Measurements from ENCODE around the gene CA12.

CA12 gene

DNA sequence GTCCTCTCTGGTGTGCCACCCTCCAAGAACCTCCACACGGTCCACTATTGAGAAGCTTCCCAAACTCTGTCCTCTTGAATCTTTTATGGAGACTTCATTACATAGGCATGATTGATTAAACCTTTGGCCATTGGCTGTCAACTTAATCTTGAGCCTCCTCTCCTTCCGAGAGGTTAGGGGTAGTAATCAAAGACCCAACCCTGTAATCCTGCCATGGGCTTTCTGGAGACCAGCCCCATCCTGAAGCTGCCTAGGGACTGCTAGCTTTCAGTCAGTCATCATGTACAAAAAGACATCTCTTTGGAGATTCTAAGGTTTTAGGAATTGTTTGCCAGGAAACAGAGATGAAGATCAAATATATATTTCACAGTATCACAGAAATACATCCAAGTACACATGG is 67.2 kb downstream of the CA12 start:
- no peak overlapping the region for H3K27ac ChIP-seq
- H3K9ac ChIP-seq (ENCODE audit: insufficient read length): no peak overlapping the region
- no peaks in the 10 kb centered on the region for H3K36me3 ChIP-seq (ENCODE audit: insufficient read depth, low read length)
- no peaks in the 10 kb centered on the region for H3K9me3 ChIP-seq (ENCODE audit: low read depth, low read length)
- no peak overlapping the region for H3K4me3 ChIP-seq
- DNase-seq (ENCODE audit: low read depth, low spot score): no peak
- TF ChIP-seq POLR2AphosphoS5 (IDR thresholded peaks at IDR 0.05; ENCODE audit: borderline replicate concordance, low read depth, low read length) (no peak), EZH2 (IDR thresholded peaks at IDR 0.05) (no peak), FOXP2 (optimal IDR thresholded peaks at IDR 0.05; ENCODE audit: control extremely low read depth, extremely low read length, insufficient read depth) (no peak)

GRCh38 chr15:63313825-63314224 is 67.8 kb downstream of the CA12 start:
- DNase-seq (ENCODE audit: low read depth, low spot score): no peak
- TF ChIP-seq FOXP2 (optimal IDR thresholded peaks at IDR 0.05; ENCODE audit: control extremely low read depth, extremely low read length, insufficient read depth) (no peak), POLR2AphosphoS5 (IDR thresholded peaks at IDR 0.05; ENCODE audit: borderline replicate concordance, low read depth, low read length) (no peak), EZH2 (IDR thresholded peaks at IDR 0.05) (no peak)
- no peak overlapping the region for H3K9ac ChIP-seq (ENCODE audit: insufficient read length)
- H3K9me3 ChIP-seq (ENCODE audit: low read depth, low read length): no peaks in the 10 kb centered on the region
- no peaks in the 10 kb centered on the region for H3K36me3 ChIP-seq (ENCODE audit: insufficient read depth, low read length)
- no peak overlapping the region for H3K27ac ChIP-seq
- H3K4me3 ChIP-seq: no peak overlapping the region

DNA sequence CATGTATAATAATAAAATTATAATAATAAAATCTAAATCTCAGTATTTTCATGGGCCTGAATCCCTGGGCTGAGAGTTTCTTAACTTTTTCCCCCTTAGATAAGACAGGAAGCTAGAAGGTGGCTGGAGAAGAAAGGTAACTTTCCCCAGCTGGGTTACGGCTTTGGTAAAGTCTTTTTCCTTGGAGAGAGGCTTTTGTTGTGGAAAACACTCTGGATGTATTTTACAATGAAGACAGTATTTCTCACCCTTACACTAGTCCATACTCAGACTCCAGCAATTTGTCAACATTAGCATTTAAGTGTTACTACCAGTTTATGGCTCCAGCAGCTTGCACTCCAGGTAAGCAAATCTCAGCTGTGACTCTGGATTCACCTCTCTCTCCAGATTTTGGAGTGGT is 69.4 kb downstream of the CA12 start:
- Histone ChIP-seq H3K4me3 (no peak overlapping the region), H3K36me3 (ENCODE audit: insufficient read depth, low read length) (no peaks in the 10 kb centered on the region), H3K9me3 (ENCODE audit: low read depth, low read length) (no peaks in the 10 kb centered on the region), H3K27ac (no peak overlapping the region), H3K9ac (ENCODE audit: insufficient read length) (no peak overlapping the region)
- no peak for DNase-seq (ENCODE audit: low read depth, low spot score)
- TF ChIP-seq POLR2AphosphoS5 (IDR thresholded peaks at IDR 0.05; ENCODE audit: borderline replicate concordance, low read depth, low read length): no peak
- no peak for TF ChIP-seq FOXP2 (optimal IDR thresholded peaks at IDR 0.05; ENCODE audit: control extremely low read depth, extremely low read length, insufficient read depth)
- no peak for TF ChIP-seq EZH2 (IDR thresholded peaks at IDR 0.05)

DNA sequence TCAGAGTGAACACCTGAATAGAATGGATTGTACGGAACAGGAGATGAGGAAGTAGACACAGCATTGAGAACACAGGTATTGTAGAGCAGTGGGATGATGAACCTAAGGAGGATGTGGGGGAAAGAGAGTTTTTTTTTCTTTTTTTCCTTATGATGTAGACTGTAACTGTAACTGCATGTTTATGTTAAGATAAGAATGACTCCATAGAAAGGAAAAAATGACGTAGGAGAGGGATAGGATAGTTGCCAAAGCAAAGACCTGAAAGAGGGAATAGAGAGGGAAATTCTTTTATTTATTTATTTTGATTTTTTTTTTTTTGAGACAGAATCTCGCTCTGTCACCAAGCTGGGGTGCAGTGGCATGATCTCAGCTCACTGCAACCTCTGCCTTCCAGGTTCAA is 71.0 kb downstream of the CA12 start:
- TF ChIP-seq FOXP2 (optimal IDR thresholded peaks at IDR 0.05; ENCODE audit: control extremely low read depth, extremely low read length, insufficient read depth): no peak
- TF ChIP-seq POLR2AphosphoS5 (IDR thresholded peaks at IDR 0.05; ENCODE audit: borderline replicate concordance, low read depth, low read length): no peak
- no peak for TF ChIP-seq EZH2 (IDR thresholded peaks at IDR 0.05)
- DNase-seq (ENCODE audit: low read depth, low spot score): no peak

GRCh38 chr15:63308947-63309346 is 72.7 kb downstream of the CA12 start:
- no peak overlapping the region for H3K4me3 ChIP-seq
- no peaks in the 10 kb centered on the region for H3K36me3 ChIP-seq (ENCODE audit: insufficient read depth, low read length)
- no peak overlapping the region for H3K27ac ChIP-seq
- no peak for DNase-seq (ENCODE audit: low read depth, low spot score)
- TF ChIP-seq POLR2AphosphoS5 (IDR thresholded peaks at IDR 0.05; ENCODE audit: borderline replicate concordance, low read depth, low read length): no peak
- TF ChIP-seq EZH2 (IDR thresholded peaks at IDR 0.05): no peak
- no peak for TF ChIP-seq FOXP2 (optimal IDR thresholded peaks at IDR 0.05; ENCODE audit: control extremely low read depth, extremely low read length, insufficient read depth)
- H3K9ac ChIP-seq (ENCODE audit: insufficient read length): no peak overlapping the region
- no peaks in the 10 kb centered on the region for H3K9me3 ChIP-seq (ENCODE audit: low read depth, low read length)

More for the DNA sequence above, 71.0 kb downstream of the CA12 start:
- Histone ChIP-seq H3K36me3 (ENCODE audit: insufficient read depth, low read length) (no peaks in the 10 kb centered on the region), H3K9ac (ENCODE audit: insufficient read length) (no peak overlapping the region), H3K4me3 (no peak overlapping the region), H3K27ac (no peak overlapping the region), H3K9me3 (ENCODE audit: low read depth, low read length) (no peaks in the 10 kb centered on the region)

DNA sequence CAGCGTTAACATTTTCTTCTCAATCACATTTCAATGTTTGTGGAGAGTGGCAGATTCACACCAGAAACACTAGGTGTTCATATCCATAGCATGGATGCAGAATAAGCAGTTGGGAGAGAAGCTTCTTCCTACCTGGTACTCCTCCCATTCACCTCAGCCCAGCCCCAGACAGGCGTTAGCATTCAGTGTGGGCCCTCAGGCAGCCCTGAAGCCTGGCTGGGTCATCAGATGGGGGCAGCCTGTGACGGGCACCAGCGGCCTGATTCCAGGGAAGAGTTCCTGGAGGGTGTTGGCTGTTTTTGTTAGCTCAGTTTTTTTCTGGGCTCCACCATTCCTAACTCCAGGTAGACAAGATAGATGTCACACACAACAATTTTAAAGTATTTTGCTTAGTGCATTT is 73.2 kb downstream of the CA12 start:
- no peaks in the 10 kb centered on the region for H3K9me3 ChIP-seq (ENCODE audit: low read depth, low read length)
- H3K36me3 ChIP-seq (ENCODE audit: insufficient read depth, low read length): no peaks in the 10 kb centered on the region
- no peak overlapping the region for H3K9ac ChIP-seq (ENCODE audit: insufficient read length)
- DNase-seq (ENCODE audit: low read depth, low spot score): no peak
- TF ChIP-seq POLR2AphosphoS5 (IDR thresholded peaks at IDR 0.05; ENCODE audit: borderline replicate concordance, low read depth, low read length) (no peak), EZH2 (IDR thresholded peaks at IDR 0.05) (no peak)
- no peak overlapping the region for H3K4me3 ChIP-seq
- no peak overlapping the region for H3K27ac ChIP-seq

- DNase-seq (ENCODE audit: low read depth, low spot score): no peak
Measured at GRCh38 chr15:63306492-63307073, 75.1 kb downstream of the CA12 start.

GRCh38 chr15:63305260-63305659 is 76.4 kb downstream of the CA12 start:
- DNase-seq (ENCODE audit: low read depth, low spot score): no peak
- no peaks in the 10 kb centered on the region for H3K36me3 ChIP-seq (ENCODE audit: insufficient read depth, low read length)
- no peaks in the 10 kb centered on the region for H3K9me3 ChIP-seq (ENCODE audit: low read depth, low read length)
- TF ChIP-seq FOXP2 (optimal IDR thresholded peaks at IDR 0.05; ENCODE audit: control extremely low read depth, extremely low read length, insufficient read depth): no peak
- TF ChIP-seq EZH2 (IDR thresholded peaks at IDR 0.05): no peak
- TF ChIP-seq POLR2AphosphoS5 (IDR thresholded peaks at IDR 0.05; ENCODE audit: borderline replicate concordance, low read depth, low read length): no peak
- no peak overlapping the region for H3K9ac ChIP-seq (ENCODE audit: insufficient read length)
- H3K27ac ChIP-seq: no peak overlapping the region
- no peak overlapping the region for H3K4me3 ChIP-seq

More at GRCh38 chr15:63306492-63307073, 75.1 kb downstream of the CA12 start:
- no peak overlapping the region for H3K27ac ChIP-seq
- no peaks in the 10 kb centered on the region for H3K9me3 ChIP-seq (ENCODE audit: low read depth, low read length)
- H3K9ac ChIP-seq (ENCODE audit: insufficient read length): no peak overlapping the region
- H3K36me3 ChIP-seq (ENCODE audit: insufficient read depth, low read length): no peaks in the 10 kb centered on the region
- TF ChIP-seq POLR2AphosphoS5 (IDR thresholded peaks at IDR 0.05; ENCODE audit: borderline replicate concordance, low read depth, low read length) (no peak), EZH2 (IDR thresholded peaks at IDR 0.05) (no peak), FOXP2 (optimal IDR thresholded peaks at IDR 0.05; ENCODE audit: control extremely low read depth, extremely low read length, insufficient read depth) (no peak)
- no peak overlapping the region for H3K4me3 ChIP-seq

GRCh38 chr15:63301088-63301487 is 80.6 kb downstream of the CA12 start:
- Histone ChIP-seq H3K9me3 (ENCODE audit: low read depth, low read length) (no peaks in the 10 kb centered on the region), H3K4me3 (no peak overlapping the region), H3K36me3 (ENCODE audit: insufficient read depth, low read length) (no peaks in the 10 kb centered on the region), H3K9ac (ENCODE audit: insufficient read length) (no peak overlapping the region), H3K27ac (no peak overlapping the region)
- no peak for DNase-seq (ENCODE audit: low read depth, low spot score)
- no peak for TF ChIP-seq EZH2 (IDR thresholded peaks at IDR 0.05)
- TF ChIP-seq FOXP2 (optimal IDR thresholded peaks at IDR 0.05; ENCODE audit: control extremely low read depth, extremely low read length, insufficient read depth): no peak
- no peak for TF ChIP-seq POLR2AphosphoS5 (IDR thresholded peaks at IDR 0.05; ENCODE audit: borderline replicate concordance, low read depth, low read length)
